GM19025 (cell line): ENCODE data around the gene UGT1A3.

Experiments
- ATAC-seq: cut with Tn5 transposase; IDR thresholded peaks from one replicate; pipeline ENCODE4 v1.9.1; 2021; ENCODE audit warnings: mild to moderate bottlenecking, low read depth, moderate library complexity; ENCODE audit not compliant: unreplicated experiment

Gene UGT1A3

DNA sequence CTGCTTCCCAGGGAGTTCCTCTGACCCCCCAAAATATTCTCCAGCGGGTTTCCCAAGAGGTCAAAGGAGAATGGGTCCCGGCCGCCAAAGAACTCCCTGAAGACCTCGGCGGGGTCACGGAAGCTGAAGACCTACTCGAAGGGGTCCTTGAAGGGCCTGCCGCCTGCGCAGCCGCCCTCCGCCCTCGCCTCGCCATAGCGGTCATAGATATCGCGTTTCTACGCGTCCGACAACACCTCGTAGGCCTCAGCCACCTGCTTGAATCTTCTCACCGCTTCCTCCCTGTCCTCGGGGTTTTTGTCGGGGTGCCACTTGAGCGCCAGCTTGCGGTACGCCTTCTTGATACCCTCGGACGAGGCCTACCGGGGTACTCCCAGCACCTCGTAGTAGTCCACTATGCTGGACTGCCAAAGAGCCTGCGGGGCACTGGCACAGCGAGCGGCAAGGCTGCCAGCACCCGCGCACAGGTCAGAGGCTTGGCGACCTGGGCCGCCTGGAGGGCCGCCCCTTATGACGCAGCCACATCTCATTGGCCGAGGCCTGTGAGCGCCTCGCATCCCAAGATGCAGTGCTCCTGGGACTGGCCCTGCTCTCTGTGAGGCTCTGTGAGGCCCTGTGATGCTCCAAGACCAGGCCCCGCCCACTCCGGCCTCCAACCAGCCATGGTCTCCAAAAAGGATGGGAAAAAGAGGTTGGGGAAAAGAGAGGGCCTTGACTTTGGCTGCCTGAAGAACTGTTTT is 26.2 kb downstream of the UGT1A3 start:
- no peak for ATAC-seq

DNA sequence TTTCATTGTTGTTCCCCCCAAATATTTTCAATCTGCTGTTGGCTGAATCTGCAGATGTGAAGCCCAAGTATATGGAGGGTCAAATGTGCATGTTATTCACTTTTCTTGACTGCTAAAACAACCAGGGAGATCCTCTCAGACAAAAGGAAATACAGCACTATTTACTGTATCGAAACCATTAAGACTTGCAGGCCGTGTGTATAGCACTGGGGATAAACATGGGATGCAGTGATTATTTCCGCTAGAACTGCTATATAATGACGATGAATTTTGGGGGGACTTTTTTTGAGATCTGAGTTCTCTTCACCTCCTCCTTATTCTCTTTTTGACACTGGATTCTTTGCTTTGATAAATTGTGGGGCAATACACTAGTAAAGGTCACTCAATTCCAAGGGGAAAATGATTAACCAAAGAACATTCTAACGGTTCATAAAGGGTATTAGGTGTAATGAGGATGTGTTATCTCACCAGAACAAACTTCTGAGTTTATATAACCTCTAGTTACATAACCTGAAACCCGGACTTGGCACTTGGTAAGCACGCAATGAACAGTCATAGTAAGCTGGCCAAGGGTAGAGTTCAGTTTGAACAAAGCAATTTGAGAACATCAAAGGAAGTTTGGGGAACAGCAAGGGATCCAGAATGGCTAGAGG is 27.7 kb downstream of the UGT1A3 start:
- no peak for ATAC-seq

GRCh38 chr2:233758141-233758540 is 29.3 kb downstream of the UGT1A3 start:
- ATAC-seq, result no peak

DNA sequence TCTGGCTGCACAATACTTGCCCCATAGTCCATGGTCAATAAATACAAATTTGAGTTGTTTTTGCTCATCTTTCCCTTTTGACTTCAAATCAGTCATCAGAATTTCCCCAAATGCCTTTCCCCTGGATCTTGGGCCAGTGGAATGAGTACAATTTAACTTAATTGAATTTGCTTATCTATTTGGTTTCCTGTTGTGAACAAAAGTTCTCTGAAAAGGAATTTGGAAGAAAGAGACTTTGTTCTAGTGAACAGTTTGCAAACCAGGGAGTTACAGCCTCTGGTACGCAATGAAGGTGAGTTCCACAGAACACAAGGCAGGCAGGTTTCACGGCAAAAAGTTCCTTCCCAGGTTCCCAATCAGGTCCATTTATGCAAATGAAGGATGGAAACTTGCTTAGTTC is 30.0 kb downstream of the UGT1A3 start:
- no peak for ATAC-seq

DNA sequence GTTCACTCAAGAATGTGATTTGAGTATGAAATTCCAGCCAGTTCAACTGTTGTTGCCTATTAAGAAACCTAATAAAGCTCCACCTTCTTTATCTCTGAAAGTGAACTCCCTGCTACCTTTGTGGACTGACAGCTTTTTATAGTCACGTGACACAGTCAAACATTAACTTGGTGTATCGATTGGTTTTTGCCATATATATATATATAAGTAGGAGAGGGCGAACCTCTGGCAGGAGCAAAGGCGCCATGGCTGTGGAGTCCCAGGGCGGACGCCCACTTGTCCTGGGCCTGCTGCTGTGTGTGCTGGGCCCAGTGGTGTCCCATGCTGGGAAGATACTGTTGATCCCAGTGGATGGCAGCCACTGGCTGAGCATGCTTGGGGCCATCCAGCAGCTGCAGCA is 31.2 kb downstream of the UGT1A3 start, which contains the start of gene UGT1A1:
Gene UGT1A1, plus strand, starts transcription at position 228 of the 400 bp plus-strand sequence. Its CDS starts 18 bp downstream, at position 246.
- no peak for ATAC-seq

DNA sequence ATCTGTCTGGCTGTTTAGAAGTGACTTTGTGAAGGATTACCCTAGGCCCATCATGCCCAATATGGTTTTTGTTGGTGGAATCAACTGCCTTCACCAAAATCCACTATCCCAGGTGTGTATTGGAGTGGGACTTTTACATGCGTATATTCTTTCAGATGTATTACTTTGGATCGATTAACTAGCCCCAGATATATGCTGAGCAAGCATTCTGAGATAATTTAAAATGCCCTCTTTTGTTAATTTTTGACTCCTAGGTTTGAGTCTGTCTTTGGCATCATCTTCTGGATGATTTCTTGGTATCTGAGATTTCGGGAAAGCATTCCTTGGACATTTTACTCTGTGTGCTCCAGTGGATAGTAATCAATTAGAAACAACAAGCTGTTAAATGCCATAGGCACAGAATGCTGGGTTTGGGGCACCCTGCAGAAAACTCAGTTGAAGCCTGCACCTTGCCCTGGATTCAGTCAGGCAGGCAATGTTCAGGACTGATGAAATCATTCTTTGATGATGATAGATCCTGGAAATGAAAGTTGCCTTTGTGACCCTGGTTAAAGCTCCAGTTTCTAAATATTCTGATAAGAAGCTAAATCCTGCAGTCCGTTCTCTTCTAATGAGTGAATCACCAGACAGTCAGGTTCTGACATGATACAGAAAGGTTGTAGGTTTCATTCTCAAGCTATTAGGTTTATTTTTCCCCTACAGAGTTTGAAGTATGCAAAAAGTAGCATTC is 32.4 kb downstream of the UGT1A3 start:
- ATAC-seq, result no peak

DNA sequence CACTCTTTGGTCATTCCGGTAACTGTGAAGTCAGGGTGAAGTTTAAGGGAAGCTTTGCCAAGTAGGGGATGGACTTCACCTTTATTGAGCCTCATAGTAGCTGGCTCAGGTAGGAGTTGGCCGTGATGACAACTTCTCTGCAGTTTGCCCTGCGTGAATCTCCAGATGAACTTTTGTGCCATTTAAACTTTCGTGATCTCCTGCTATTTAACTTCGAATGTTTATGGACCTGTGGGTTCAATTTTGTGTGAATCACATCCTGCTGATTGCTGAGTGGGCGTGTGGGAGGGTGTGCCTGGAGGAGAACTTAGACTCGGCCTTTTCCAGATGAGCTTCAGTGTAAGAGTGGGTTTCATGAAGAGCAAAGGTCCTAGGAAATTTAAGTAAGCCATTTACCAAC is 35.4 kb downstream of the UGT1A3 start:
- ATAC-seq, result no peak

DNA sequence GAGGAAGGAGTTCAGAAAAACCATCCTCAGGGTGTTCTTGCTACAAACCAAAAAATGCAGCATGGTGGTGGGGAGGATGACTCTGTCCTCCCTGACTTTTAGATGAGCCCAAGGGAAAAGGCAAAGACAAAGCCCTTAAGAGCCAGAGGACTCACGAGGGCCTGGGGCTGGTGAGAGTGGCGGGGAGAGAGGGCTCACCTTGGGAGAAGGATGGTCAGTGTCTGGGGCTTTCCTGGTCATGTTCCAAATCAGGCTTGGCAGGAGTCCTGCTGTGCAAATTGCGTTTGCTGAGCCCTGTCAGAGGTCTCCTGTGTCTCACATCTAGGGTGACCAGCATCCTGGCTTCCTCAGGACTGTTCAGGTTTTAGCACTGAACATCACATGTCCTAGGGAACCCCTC is 35.9 kb downstream of the UGT1A3 start:
- ATAC-seq, result no peak

GRCh38 chr2:233766416-233766815 is 37.6 kb downstream of the UGT1A3 start:
- ATAC-seq, result no peak

DNA sequence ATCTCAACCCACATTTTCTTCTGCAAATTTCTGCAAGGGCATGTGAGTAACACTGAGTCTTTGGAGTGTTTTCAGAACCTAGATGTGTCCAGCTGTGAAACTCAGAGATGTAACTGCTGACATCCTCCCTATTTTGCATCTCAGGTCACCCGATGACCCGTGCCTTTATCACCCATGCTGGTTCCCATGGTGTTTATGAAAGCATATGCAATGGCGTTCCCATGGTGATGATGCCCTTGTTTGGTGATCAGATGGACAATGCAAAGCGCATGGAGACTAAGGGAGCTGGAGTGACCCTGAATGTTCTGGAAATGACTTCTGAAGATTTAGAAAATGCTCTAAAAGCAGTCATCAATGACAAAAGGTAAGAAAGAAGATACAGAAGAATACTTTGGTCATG is 39.2 kb downstream of the UGT1A3 start:
- no peak for ATAC-seq

- ATAC-seq, result no peak
Measured at GRCh38 chr2:233769260-233769659, 40.4 kb downstream of the UGT1A3 start.

DNA sequence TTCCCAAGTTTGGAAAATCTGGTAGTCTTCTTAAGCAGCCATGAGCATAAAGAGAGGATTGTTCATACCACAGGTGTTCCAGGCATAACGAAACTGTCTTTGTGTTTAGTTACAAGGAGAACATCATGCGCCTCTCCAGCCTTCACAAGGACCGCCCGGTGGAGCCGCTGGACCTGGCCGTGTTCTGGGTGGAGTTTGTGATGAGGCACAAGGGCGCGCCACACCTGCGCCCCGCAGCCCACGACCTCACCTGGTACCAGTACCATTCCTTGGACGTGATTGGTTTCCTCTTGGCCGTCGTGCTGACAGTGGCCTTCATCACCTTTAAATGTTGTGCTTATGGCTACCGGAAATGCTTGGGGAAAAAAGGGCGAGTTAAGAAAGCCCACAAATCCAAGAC is 43.3 kb downstream of the UGT1A3 start:
- ATAC-seq, result no peak

DNA sequence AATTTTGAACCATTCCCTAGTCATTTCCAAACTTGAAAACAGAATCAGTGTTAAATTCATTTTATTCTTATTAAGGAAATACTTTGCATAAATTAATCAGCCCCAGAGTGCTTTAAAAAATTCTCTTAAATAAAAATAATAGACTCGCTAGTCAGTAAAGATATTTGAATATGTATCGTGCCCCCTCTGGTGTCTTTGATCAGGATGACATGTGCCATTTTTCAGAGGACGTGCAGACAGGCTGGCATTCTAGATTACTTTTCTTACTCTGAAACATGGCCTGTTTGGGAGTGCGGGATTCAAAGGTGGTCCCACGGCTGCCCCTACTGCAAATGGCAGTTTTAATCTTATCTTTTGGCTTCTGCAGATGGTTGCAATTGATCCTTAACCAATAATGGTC is 43.7 kb downstream of the UGT1A3 start:
- no peak for ATAC-seq

- no peak for ATAC-seq
Measured at GRCh38 chr2:233773854-233774253, 45.0 kb downstream of the UGT1A3 start.

DNA sequence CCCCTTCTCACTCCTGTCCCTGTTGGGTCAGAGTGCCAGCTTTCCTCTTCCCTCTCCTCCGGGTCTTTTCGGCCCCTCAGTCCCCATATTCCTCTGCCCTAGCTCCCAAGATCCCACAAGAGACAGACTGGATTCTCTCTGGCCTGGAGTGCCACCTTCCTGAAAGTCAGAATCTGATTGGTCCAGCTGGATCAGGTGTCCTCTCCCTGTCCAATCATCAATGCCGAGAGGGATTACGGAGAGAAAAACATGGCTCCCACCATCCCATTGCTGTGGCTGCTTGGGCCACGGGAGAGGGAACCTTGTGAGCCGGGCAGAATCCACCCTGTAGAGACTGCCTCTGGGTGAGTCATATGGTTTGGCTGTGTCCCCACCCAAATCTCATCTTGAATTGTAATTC is 46.6 kb downstream of the UGT1A3 start:
- ATAC-seq, result no peak

DNA sequence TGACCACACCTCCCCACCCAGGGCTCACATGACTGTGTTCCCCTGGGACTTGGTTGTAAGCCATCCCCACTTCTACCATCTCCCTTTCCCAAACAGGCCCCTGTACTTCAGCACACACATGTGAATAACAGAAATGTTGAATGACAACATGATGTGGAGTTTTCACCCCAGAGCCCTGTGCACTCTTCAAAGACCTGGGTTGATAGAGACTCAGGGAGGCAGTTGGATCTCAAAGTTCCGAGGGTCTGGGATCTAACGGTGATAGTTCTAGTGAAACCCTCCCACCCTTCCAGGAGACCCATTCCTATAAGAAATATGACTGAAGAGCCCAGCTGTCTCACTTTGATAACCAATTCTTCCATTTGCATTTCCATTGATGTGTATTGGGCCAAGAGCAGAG is 49.2 kb downstream of the UGT1A3 start, which contains the start of gene MROH2A:
Gene MROH2A, plus strand, starts transcription at position 301 of the 400 bp plus-strand sequence. CDS start 1,029 bp downstream, outside the sequence.
- ATAC-seq, result no peak

DNA sequence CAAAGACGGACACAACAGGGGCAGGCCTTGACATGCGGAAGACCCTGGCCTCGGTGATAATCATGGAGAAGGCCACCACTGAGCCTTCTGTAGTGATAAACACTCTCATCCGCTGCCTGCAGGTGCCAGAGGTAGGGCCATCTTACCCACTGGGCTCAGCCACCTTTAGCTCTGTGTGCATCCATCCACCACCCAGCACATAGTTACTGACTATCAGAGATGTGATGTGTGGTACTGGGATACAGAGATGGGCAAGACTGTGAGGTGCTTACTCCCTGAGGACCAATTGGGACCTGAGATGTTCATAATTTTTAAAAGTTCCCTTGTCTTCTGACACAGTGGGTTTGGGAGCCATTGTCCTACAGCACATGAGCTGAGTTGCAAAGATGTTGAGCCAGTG is 50.9 kb downstream of the UGT1A3 start:
- ATAC-seq, result no peak

DNA sequence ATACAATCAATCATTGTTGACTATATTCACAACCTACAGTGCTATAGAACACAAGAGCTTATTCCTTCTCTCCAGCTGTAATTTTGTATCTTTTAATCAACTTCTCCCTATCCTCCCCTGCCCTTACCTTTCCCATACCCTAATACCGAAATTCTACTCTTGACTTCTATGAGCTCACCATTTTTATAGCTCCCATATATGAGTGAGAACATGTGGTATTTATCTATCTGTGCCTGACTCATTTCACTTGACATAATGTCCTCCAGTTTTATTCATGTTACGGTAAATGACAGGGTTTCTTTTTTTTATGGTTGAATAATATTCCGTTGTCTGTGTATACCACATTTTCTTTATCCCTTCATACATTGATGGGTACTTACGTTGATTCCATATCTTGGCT is 51.9 kb downstream of the UGT1A3 start:
- ATAC-seq, result no peak

GRCh38 chr2:233789554-233789953 is 60.7 kb downstream of the UGT1A3 start:
- no peak for ATAC-seq

- no peak for ATAC-seq
Measured at GRCh38 chr2:233791151-233791882, 62.5 kb downstream of the UGT1A3 start.

- no peak for ATAC-seq
Measured at GRCh38 chr2:233791883-233792329, 63.1 kb downstream of the UGT1A3 start.
